Thyroid gland (tissue), 4 donors: ENCODE data around the gene TAS2R38.

Source experiments
- POLR2A ChIP-seq, 2 donors: fragments of 450-650 bp; IDR thresholded peaks; one replicate each; pipeline ENCODE4 v1.6.1; 2017; ENCODE audit warnings: antibody characterized with exemption in 2 of 2, mild to moderate bottlenecking in 2 of 2, moderate library complexity in 1 of 2
- TF ChIP-seq, protein P1 (sequence below), 6 experiments: fragments of 200-600 bp in 3 of 6; fragments of 450-650 bp in 3 of 6; sonication (generic) in 3 of 6; IDR thresholded peaks; one replicate each; pipeline ENCODE4 v1.5.1; 2016 to 2019; ENCODE audit warnings: antibody characterized with exemption in 6 of 6, mild to moderate bottlenecking in 2 of 6, inconsistent platforms in 1 of 6, moderate library complexity in 1 of 6

- TF ChIP-seq, protein P1, sequence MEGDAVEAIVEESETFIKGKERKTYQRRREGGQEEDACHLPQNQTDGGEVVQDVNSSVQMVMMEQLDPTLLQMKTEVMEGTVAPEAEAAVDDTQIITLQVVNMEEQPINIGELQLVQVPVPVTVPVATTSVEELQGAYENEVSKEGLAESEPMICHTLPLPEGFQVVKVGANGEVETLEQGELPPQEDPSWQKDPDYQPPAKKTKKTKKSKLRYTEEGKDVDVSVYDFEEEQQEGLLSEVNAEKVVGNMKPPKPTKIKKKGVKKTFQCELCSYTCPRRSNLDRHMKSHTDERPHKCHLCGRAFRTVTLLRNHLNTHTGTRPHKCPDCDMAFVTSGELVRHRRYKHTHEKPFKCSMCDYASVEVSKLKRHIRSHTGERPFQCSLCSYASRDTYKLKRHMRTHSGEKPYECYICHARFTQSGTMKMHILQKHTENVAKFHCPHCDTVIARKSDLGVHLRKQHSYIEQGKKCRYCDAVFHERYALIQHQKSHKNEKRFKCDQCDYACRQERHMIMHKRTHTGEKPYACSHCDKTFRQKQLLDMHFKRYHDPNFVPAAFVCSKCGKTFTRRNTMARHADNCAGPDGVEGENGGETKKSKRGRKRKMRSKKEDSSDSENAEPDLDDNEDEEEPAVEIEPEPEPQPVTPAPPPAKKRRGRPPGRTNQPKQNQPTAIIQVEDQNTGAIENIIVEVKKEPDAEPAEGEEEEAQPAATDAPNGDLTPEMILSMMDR (IDR thresholded peaks at IDR 0.05): no peak
- TF ChIP-seq POLR2A (IDR thresholded peaks at IDR 0.05): no peak
Measured at GRCh38 chr7:141954334-141954733, 19.2 kb downstream of the TAS2R38 start.
